GM19468 (cell line): ENCODE measurements around the gene IL31.
"Not testable (repeated sequence)": the region's sequence is repeated elsewhere in the genome, so short reads cannot be mapped to it uniquely, and the experiment has no call there.

Experiments used
- ATAC-seq: cut with Tn5 transposase; IDR thresholded peaks from one replicate; pipeline ENCODE4 v1.9.1; 2021; ENCODE audit warnings: mild to moderate bottlenecking, moderate library complexity, moderate number of reproducible peaks; ENCODE audit not compliant: unreplicated experiment; ENCODE audit errors: extremely low read depth

Gene IL31

DNA sequence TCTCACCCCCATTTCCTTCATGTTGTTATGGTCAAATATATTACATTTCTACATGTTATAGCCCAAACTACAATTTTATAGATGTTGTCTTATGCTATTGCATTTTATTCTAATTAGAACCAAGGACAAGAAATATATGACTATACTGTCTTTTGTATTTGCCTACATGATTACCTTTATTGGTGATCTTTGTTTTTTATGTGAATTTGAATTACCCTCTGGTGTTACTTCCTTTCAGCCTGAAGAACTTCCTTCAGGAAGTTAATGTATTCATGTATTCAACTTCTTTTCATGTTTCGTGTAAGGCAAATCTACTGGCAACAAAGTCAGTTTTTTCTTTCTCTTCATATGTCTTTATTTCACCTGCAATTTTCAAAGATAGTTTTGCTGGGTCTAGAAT lies 20.8 kb upstream of the IL31 start:
- ATAC-seq, result no peak

DNA sequence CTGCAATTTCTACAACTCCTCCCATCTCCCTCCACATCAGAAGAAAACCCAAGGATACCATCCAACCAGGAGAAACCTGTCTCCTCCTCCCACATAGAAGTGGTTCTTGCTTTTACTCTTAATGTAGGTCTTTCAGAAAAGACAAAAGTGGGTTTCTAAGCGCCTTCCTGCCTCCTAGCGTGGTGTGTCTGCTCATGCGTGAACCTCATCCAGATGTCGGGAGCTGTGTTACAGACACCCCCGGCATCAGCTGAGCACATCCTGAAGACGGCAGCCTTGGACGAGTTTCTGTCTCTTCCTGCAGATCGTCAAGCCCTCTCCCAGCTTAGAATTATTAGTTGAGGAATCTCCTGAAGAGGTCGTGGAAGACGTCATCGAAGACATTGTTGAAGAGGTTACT lies 18.4 kb upstream of the IL31 start:
- ATAC-seq, result no peak

GRCh38 chr12:122190842-122191668 lies 17.0 kb upstream of the IL31 start:
- ATAC-seq, result no peak

GRCh38 chr12:122189626-122190475 lies 15.8 kb upstream of the IL31 start:
- no peak for ATAC-seq

- ATAC-seq, result no peak
Observed at GRCh38 chr12:122187466-122187865, 13.4 kb upstream of the IL31 start.

DNA sequence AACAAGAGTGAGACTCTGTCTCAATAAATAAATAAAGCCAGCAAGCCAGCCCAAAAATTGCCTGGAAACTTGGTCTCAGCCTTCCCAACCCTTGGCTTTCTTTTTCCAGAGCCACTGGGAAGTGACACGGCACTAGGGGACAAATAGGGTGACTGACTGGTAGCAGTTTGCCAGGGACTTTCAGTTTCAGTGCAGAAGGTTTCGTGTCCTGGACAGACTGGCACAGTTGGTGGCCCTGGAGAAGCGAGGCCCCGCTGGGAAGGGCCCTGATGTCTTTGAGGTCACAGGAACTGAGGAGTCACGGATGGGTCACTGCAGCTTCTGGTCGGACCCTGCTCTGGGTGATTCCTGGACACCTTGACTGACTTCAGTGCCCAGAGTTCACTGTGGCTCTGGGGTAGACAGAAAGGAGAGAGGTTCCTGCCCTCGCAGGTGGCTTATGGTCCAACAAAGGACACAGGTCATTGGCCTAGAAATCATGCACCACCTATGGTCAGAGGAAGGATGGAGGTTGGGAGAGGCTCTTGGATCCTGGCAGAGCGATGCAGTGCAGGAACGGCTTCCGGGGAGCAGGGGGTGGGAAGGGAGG lies 11.6 kb upstream of the IL31 start:
- no peak for ATAC-seq

DNA sequence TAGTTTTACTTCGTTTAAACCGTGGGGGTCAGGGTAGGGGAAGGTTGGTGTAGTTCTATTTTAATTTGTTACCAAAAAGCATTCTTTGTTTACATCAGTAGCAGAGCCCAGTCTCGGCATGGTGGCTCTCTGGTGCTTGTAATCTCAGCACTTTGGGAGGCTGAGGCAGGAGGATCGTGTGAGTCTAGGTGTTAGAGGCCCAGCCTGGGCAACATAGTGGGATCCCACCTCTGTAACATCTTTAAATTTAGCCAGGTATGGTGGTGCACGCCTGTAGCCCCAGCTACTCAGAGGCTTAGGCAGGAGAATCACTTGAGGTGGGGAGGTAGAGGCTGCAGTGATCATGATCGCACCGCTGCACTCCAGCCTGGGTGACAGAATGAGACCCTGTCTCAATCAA lies 11.1 kb upstream of the IL31 start:
- no peak for ATAC-seq

GRCh38 chr12:122184517-122184916 lies 10.5 kb upstream of the IL31 start:
- no peak for ATAC-seq

DNA sequence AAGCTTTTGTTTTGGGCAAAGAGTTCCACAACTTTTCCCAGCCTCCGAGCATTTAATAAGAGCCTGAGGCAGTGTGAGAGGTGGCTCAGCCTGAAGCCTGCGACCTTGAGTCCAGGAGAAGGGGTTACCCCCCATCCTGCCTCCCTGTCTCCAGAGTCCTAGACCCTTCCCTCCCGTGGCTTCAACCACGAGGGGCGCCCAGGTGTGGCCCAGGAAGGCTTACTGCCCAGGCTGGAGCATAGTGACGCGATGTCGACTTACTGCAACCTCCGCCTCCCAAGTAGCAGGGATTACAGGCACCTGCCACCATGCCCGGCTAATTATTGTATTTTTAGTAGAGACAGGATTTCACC lies 9.5 kb upstream of the IL31 start:
- no peak for ATAC-seq

- no peak for ATAC-seq
Observed at GRCh38 chr12:122182887-122183587, 9.0 kb upstream of the IL31 start, which contains the start of gene LRRC43. TSS of gene LRRC43 (plus strand) at chr12:122183123. CDS start at chr12:122183145, 22 bp downstream.

GRCh38 chr12:122176473-122176872 lies 2.5 kb upstream of the IL31 start:
- ATAC-seq, result not testable (repeated sequence)

DNA sequence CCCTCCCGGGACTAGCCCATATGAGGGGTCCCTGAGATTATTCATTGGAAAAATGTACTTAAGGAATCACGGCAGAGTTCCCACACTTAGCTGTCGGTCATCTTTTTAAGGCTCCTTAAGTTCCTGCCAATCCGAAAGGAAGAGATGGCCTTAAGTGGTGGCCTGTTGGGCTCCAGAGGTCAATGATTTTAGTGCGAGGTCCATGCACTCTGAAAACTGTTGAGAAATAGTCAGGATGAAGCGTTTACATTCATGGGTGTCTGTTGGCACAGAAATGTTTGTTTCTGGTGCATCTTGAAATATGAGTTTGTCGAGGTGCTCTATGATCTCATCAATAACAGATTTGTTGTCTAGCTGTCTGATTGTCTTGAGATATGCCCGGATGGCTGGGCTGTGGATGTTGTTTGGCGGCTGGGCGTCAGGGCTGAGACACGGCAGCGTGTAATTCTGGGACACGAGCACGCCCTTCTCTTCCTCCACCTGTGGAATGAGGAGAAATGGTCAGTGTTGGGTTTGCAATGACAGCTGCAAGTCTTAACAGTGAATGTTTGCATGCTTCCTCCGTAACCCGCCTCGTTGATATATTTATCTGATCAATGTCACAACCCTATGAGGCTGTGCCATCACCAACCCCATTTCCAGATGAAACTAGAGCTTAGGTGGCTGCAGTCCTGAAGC lies 1.6 kb downstream of the IL31 start:
- no peak for ATAC-seq

GRCh38 chr12:122171399-122171798 lies 2.6 kb downstream of the IL31 start:
- ATAC-seq, result no peak

- ATAC-seq, result no peak
Observed at GRCh38 chr12:122168492-122168891, 5.5 kb downstream of the IL31 start.

DNA sequence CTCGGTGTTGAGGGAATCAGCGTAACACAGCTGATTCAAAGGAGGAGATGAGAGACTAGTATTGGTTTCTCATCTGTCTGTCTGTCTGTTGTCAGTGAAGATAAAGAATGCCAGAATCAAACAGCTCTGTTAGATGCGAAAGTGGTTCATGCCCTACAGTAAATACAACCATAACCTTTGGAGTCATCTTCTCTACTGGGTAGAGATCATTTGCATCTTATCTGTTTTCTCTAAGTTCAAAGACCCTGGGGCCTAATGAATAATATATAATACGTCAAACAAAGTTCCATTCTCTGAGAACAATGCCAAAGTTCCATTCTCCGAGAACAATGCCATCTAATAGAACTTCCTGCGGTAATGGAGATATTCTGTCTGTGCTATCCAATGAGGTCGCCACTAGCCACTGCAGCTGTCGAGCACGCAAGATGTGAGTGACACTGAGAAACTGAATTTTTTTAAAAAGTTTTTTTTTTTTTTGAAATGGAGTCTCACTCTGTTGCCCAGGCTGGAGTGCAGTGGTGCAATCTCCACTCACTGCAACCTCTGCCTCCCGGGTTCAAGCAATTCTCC lies 6.6 kb downstream of the IL31 start:
- no peak for ATAC-seq

- ATAC-seq, result no peak
Observed at GRCh38 chr12:122166422-122167349, 7.3 kb downstream of the IL31 start.

- no peak for ATAC-seq
Observed at GRCh38 chr12:122162976-122163375, 11.0 kb downstream of the IL31 start.

- no peak for ATAC-seq
Observed at GRCh38 chr12:122161682-122162081, 12.3 kb downstream of the IL31 start.
